ENCODE data around the gene SHISA5.

The SHISA5 gene

DNA sequence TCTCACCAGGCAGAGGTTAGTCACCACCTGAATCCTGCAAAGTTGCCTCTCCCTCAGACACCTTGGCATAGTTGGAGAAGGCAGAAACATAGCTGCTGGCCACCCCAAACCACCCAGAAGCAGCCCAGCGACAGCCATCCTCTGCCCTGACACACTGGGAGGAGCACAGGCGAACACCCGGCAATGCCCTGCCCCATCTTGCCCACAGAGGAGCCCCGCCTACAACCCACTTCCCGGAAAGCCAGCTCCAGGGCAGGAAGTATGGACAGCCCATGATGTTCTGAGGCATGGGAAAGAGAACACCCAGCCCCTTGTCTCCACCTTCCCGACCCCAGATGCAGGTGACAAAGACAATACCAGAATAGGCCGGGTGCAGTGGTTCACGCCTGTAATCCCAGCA lies 12.6 kb upstream of the SHISA5 start:
- TF ChIP-seq, protein P1, sequence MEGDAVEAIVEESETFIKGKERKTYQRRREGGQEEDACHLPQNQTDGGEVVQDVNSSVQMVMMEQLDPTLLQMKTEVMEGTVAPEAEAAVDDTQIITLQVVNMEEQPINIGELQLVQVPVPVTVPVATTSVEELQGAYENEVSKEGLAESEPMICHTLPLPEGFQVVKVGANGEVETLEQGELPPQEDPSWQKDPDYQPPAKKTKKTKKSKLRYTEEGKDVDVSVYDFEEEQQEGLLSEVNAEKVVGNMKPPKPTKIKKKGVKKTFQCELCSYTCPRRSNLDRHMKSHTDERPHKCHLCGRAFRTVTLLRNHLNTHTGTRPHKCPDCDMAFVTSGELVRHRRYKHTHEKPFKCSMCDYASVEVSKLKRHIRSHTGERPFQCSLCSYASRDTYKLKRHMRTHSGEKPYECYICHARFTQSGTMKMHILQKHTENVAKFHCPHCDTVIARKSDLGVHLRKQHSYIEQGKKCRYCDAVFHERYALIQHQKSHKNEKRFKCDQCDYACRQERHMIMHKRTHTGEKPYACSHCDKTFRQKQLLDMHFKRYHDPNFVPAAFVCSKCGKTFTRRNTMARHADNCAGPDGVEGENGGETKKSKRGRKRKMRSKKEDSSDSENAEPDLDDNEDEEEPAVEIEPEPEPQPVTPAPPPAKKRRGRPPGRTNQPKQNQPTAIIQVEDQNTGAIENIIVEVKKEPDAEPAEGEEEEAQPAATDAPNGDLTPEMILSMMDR (IDR thresholded peaks at IDR 0.05): no peak
- peaks cover 6% of the 10 kb centered on the region for H3K27me3 Mint-ChIP-seq (ENCODE audit: low read depth, poor library complexity)
- DNase-seq: no peak
- no peaks in the 10 kb centered on the region for H3K9me3 Mint-ChIP-seq
- H3K4me3 Mint-ChIP-seq: no peak overlapping the region
- no peaks in the 10 kb centered on the region for H3K4me1 Mint-ChIP-seq
- H3K27ac Mint-ChIP-seq: no peak overlapping the region
- peaks cover 5% of the 10 kb centered on the region for H3K36me3 Mint-ChIP-seq (ENCODE audit: low read depth)

GRCh38 chr3:48514431-48515227 lies 10.7 kb upstream of the SHISA5 start:
- Mint-ChIP-seq H3K9me3 (no peaks in the 10 kb centered on the region), H3K4me1 (no peaks in the 10 kb centered on the region), H3K27me3 (ENCODE audit: low read depth, poor library complexity) (peaks cover 6% of the 10 kb centered on the region), H3K36me3 (ENCODE audit: low read depth) (peaks cover 5% of the 10 kb centered on the region), H3K4me3 (no peak overlapping the region), H3K27ac (no peak overlapping the region)
- no peak for DNase-seq
- TF ChIP-seq, protein P1 (IDR thresholded peaks at IDR 0.05): no peak

- no peaks in the 10 kb centered on the region for H3K9me3 Mint-ChIP-seq
- TF ChIP-seq, protein P1 (IDR thresholded peaks at IDR 0.05): no peak
- peaks cover 7% of the 10 kb centered on the region for H3K27me3 Mint-ChIP-seq (ENCODE audit: low read depth, poor library complexity)
- H3K36me3 Mint-ChIP-seq (ENCODE audit: low read depth): peaks cover 5% of the 10 kb centered on the region
- no peak for DNase-seq
- H3K4me1 Mint-ChIP-seq: peaks cover 12% of the 10 kb centered on the region
- H3K4me3 Mint-ChIP-seq: no peak overlapping the region
- H3K27ac Mint-ChIP-seq: peak overlapping the region; percentile 75
These were observed 7.6 kb upstream of the SHISA5 start for GRCh38 chr3:48511551-48511950.

DNA sequence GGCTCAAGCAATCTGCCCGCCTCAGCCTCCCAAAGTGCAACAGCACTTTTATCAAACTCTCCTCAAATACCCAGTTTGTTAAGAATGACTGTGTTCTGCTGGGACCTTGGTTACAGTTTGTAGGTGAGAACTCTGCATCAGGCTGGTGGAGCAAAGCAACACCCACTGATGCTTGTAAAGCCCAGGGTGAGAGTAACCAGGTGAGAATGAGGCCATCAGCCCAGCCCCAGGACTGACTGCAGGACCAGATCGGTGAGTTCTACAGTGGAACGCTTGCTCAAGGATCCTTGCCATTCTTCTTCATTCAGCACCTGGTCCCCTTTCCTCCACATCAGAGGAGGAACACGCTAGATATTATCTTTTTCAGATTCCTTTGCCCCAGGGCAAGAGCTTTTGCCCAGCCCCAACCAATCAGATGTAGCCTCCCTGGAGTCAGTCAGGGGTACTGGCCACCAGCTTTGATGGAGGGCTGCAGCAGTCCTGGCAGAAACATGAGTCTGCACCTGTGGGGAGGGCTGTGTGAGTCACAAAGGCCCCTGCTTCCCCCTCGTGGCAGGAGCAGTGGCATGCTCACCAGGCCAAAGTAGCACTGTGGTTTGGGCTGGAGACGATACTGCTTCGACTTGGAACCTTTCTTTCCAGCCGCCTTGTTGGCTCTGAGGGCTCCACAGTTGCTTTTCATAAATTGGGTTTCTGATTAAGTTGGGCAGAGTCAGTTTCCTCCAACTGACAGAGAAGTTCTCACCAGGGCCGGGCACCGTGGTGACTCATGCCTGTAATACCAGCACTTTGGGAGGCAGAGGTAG lies 3.5 kb upstream of the SHISA5 start:
- no peak overlapping the region for H3K27ac Mint-ChIP-seq
- peaks cover 34% of the 10 kb centered on the region for H3K4me1 Mint-ChIP-seq
- no peaks in the 10 kb centered on the region for H3K9me3 Mint-ChIP-seq
- TF ChIP-seq, protein P1 (IDR thresholded peaks at IDR 0.05): peak; percentile 47
- DNase-seq: peak; percentile 55
- peaks cover 6% of the 10 kb centered on the region for H3K27me3 Mint-ChIP-seq (ENCODE audit: low read depth, poor library complexity)
- H3K4me3 Mint-ChIP-seq: no peak overlapping the region
- H3K36me3 Mint-ChIP-seq (ENCODE audit: low read depth): peaks cover 4% of the 10 kb centered on the region

- Mint-ChIP-seq H3K4me3 (peak overlapping the region; percentile 64), H3K27ac (no peak overlapping the region), H3K4me1 (peaks cover 40% of the 10 kb centered on the region), H3K9me3 (no peaks in the 10 kb centered on the region), H3K36me3 (ENCODE audit: low read depth) (no peaks in the 10 kb centered on the region), H3K27me3 (ENCODE audit: low read depth, poor library complexity) (peaks cover 6% of the 10 kb centered on the region)
- TF ChIP-seq, protein P1 (IDR thresholded peaks at IDR 0.05): no peak
- no peak for DNase-seq
These were observed 2.1 kb upstream of the SHISA5 start for GRCh38 chr3:48505968-48506504.
